ENCODE results near the gene TMEM132D. TPM values are rescaled to one million over a fixed set of nuclear protein-coding genes. Genes with fewer than 3 reads are reported as not detected.

TMEM132D gene
- total RNA-seq, 1 donor from 2014 or later: not detected

DNA sequence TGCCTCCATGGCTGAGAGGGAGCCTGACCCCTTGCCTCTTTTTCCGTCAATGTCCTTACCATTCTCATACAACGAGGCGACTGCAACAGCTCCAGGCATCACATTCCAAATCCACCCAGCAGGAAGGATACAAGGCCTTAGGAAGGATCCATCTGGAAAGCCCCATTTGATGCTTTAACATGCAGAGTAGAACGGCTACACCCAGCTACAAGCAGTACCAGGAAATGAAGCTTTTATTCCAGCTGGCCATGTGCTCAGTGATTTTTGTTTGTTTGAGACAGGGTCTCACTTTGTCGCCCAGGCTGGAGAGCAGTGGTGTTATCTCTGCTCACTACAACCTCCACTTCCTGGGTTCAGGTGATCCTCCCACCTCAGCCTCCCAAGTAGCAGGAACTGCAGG lies 124.8 kb downstream of the TMEM132D start:
- intact Hi-C loops (cut with DNase I): no loop called here
- Histone ChIP-seq H3K4me3 (no peak overlapping the region), H3K4me1 (no peaks in the 10 kb centered on the region), H3K9me3 (no peaks in the 10 kb centered on the region), H3K36me3 (no peaks in the 10 kb centered on the region), H3K27ac (no peak overlapping the region), H3K27me3 (no peaks in the 10 kb centered on the region)
- no peak for DNase-seq (ENCODE audit: extremely low spot score in 2 of 2)
- TF ChIP-seq POLR2A (IDR thresholded peaks at IDR 0.05) (no peak), POLR2AphosphoS5 (IDR thresholded peaks at IDR 0.05; ENCODE audit: insufficient read depth in 1 of 2, low read depth in 1 of 2) (no peak)
- TF ChIP-seq, protein P1, sequence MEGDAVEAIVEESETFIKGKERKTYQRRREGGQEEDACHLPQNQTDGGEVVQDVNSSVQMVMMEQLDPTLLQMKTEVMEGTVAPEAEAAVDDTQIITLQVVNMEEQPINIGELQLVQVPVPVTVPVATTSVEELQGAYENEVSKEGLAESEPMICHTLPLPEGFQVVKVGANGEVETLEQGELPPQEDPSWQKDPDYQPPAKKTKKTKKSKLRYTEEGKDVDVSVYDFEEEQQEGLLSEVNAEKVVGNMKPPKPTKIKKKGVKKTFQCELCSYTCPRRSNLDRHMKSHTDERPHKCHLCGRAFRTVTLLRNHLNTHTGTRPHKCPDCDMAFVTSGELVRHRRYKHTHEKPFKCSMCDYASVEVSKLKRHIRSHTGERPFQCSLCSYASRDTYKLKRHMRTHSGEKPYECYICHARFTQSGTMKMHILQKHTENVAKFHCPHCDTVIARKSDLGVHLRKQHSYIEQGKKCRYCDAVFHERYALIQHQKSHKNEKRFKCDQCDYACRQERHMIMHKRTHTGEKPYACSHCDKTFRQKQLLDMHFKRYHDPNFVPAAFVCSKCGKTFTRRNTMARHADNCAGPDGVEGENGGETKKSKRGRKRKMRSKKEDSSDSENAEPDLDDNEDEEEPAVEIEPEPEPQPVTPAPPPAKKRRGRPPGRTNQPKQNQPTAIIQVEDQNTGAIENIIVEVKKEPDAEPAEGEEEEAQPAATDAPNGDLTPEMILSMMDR (IDR thresholded peaks at IDR 0.05): no peak

DNA sequence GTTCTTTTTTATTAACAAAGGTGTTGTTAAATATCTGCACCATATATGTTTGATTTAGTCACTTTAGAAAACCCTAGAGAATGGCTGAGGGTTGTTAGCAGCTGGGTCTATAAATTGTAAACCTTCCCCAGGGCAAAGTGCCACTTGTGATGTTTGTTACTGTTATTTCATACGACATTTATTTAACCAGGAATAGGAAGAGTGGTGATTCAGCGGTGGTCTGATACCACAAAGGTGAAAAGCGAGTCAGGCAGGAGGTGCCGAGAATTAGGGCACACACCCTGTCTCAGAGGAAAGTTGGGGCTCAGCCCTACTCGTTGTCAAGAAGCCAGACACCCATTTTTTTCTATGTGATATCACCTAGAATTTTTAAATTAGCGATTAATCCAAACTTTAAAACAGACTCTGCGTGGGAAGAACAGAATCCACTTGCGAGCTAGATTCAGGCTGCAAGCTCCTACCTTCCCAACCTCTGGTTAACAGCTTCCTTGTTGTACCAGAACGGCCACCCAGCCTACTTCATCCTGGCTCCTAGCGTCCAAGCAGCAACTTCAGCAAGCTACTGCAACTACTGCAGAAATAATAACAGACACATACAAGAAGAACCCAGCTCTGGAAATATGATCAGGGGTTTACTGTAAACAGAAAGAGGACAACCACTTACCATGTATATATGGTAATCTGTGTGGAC lies 126.7 kb downstream of the TMEM132D start:
- no peak for DNase-seq (ENCODE audit: extremely low spot score in 2 of 2)
- TF ChIP-seq POLR2AphosphoS5 (IDR thresholded peaks at IDR 0.05; ENCODE audit: insufficient read depth in 1 of 2, low read depth in 1 of 2) (no peak), POLR2A (IDR thresholded peaks at IDR 0.05) (no peak)
- TF ChIP-seq, protein P1 (IDR thresholded peaks at IDR 0.05): no peak
- H3K27me3 ChIP-seq: no peaks in the 10 kb centered on the region
- no peak overlapping the region for H3K27ac ChIP-seq
- no peaks in the 10 kb centered on the region for H3K4me1 ChIP-seq
- no peaks in the 10 kb centered on the region for H3K36me3 ChIP-seq
- intact Hi-C loops (cut with DNase I): no loop called here
- no peak overlapping the region for H3K4me3 ChIP-seq
- no peaks in the 10 kb centered on the region for H3K9me3 ChIP-seq

GRCh38 chr12:129772501-129773493 lies 131.0 kb downstream of the TMEM132D start:
- Histone ChIP-seq H3K4me3 (no peak overlapping the region), H3K27ac (no peak overlapping the region), H3K4me1 (no peaks in the 10 kb centered on the region), H3K27me3 (no peaks in the 10 kb centered on the region), H3K9me3 (no peaks in the 10 kb centered on the region), H3K36me3 (no peaks in the 10 kb centered on the region)
- DNase-seq (ENCODE audit: extremely low spot score in 2 of 2): no peak
- TF ChIP-seq POLR2A (IDR thresholded peaks at IDR 0.05) (no peak), POLR2AphosphoS5 (IDR thresholded peaks at IDR 0.05; ENCODE audit: insufficient read depth in 1 of 2, low read depth in 1 of 2) (no peak)
- TF ChIP-seq, protein P1 (IDR thresholded peaks at IDR 0.05): no peak
- intact Hi-C loops (cut with DNase I): no loop called here

- intact Hi-C loops (cut with DNase I): no loop called here
These were observed 132.6 kb downstream of the TMEM132D start for GRCh38 chr12:129771238-129771637.

More at GRCh38 chr12:129771238-129771637, 132.6 kb downstream of the TMEM132D start:
- TF ChIP-seq, protein P1 (IDR thresholded peaks at IDR 0.05): no peak
- no peak for TF ChIP-seq POLR2A (IDR thresholded peaks at IDR 0.05)
- no peak for TF ChIP-seq POLR2AphosphoS5 (IDR thresholded peaks at IDR 0.05; ENCODE audit: insufficient read depth in 1 of 2, low read depth in 1 of 2)
- H3K36me3 ChIP-seq: no peaks in the 10 kb centered on the region
- no peak overlapping the region for H3K27ac ChIP-seq
- no peaks in the 10 kb centered on the region for H3K4me1 ChIP-seq
- H3K4me3 ChIP-seq: no peak overlapping the region
- H3K27me3 ChIP-seq: no peaks in the 10 kb centered on the region
- no peak for DNase-seq (ENCODE audit: extremely low spot score in 2 of 2)
- no peaks in the 10 kb centered on the region for H3K9me3 ChIP-seq

Measured in vagina (tissue), 2 donors.